ENCODE results near the gene NOTO.

Gene NOTO

DNA sequence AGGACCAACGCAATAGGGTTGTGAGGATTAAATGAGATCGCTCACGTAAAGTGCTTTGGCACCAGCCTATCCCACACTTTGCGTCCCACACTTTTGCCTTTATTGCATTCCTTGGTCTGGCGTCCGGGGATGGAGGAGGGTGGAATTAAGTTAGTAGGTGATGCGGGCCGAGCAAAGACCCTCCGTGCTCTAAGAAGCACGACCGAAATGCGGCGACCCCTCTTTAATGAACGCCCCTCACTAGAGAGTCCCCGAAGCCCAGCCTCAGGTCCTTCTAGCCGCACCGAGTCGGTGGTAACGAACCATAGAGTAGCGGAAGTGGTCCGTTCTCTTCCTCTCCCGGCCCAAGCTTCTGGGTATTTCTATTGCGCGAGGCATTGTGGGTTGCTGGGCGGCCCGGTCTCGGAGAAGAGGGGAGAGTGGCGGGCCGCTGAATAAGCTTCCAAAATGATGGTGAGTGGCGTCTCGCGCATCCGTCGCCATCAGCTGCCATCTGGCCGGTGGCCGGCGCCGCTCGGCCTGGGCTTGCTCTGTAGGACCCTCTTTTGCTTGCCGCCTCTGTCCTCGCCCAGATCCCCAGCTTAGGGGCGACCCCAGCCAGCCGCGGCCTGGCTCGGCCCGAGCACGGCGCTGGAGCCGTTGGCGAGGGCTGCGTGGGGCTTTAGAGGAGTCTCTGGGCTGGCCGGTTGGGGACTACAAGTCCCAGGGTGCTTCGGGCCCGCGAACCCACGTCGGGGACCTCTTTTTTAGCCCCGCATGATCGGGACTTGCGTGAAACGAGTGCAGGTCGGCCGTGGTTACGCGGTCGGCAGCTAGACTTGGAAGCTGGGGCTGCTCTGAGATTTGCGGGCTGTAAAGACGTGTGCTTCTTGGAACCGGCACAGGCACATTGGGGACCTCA is 31.8 kb downstream of the NOTO start, which contains the start of gene CCT7:
TSS of gene CCT7 (plus strand) at position 377 of the 901 bp plus-strand sequence. CDS start at position 448, 71 bp downstream.
- peak; percentile 79 to 81 for DNase-seq (ENCODE audit: low read depth in 2 of 2)

DNA sequence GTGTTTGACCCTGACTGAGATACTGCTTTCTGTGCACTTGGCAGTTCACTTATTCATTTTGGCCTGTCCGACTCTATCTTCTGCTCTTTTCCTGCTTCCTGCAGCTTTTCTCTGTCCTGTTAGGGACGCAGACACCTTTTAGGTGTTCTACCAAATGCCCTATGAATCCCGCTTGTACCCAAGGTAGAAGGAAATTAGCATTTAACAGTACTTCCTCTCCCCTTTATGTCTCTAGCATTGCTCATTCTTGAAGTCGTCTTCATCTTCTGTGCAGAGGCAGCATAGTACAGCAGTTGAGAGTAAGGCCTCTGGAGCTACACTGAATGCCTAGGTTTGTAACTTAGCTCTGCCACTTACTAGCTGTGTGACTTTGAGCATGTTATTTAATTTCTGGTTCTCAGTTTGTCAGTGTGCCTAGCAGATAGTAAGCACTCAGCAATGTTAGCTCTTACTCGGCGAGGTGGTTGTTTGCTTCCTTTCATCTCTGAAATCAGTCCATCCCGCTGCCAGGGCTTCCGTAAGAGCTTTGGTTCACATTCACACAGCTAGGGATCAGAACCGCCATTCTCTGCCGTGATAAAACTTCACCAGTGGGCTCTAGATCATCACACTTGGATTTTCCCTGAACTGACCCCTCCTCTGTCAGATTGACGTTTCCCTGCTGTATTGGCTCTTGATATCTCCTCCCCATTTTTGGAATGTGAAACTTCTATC is 33.1 kb downstream of the NOTO start:
- no peak for DNase-seq (ENCODE audit: low read depth in 2 of 2)

DNA sequence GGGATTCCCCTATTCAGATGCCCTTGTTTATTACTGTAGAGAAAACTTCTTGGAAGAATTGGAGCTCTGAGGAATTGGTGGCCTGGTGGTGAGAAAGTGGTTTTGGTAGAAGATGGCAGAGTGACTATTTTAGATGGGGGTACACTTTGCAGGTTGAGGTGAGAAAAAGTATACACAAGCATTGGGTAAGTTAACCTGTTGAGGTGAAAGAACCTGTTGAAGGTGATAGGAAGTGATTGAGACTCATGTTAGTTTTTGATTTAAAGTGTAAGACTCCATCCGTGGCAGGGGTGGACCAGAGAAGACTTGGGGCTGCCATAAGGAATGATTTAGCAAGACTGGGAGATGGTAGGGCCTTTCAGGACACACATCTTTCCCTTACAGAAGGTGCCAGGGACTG is 34.8 kb downstream of the NOTO start:
- no peak for DNase-seq (ENCODE audit: low read depth in 2 of 2)

DNA sequence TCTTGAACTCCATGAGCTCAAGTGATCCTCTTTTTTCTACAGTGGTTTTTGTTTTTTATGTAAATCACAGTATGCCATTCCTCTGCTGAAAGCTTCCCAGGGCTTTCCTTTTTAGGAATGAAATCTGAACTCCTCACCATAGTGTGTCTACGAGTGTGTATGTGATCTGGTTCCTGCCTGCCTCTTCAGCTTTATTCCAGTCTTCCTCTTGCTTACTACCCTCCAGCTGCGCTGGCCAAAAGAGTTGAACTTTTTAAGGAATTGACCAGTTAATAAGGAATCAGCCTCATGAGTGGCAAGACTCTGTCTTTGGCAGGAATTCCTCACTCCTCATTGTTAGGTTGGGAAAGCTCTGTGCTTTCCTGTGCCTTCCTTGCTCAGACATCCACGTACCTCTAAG is 35.8 kb downstream of the NOTO start:
- no peak for DNase-seq (ENCODE audit: low read depth in 2 of 2)

DNA sequence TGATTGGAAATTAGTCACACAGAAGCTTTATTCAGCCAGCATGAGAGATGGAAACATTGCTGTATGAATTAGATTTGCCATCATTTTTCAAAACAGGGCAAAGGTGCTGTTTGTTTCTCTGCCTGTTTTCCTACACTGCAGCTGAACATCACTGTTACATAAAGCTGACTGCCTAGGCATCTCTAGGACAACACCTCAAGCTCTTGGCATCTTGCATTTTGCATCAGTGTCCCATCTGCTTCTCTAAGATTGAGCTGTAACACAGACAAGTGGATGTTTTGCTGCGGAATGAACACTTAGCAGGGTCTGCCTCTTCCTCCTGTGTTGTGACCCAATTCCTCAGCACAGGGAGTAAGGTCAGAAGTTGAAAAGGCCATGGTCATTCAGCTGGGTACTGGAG is 36.6 kb downstream of the NOTO start:
- DNase-seq (ENCODE audit: low read depth in 2 of 2) = no peak

DNA sequence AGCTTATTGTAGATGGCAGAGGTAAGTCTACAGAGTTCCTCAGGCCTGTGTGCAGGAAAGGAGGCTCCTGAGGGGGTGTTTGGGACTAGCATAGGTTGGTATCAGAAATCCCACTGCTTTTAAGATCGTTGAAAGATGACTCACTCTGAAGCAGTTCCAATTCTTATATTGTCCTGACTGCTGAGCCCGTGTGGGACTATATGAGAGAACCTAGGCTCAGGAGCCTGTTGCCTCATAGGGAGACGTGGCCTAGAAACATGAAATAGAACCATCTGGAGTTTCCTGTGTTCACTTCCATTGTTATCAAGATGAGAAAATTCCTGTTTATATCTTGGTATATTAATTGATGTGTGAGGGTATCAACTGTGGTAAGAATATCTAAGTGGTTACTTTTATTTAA is 37.4 kb downstream of the NOTO start:
- no peak for DNase-seq (ENCODE audit: low read depth in 2 of 2)

DNA sequence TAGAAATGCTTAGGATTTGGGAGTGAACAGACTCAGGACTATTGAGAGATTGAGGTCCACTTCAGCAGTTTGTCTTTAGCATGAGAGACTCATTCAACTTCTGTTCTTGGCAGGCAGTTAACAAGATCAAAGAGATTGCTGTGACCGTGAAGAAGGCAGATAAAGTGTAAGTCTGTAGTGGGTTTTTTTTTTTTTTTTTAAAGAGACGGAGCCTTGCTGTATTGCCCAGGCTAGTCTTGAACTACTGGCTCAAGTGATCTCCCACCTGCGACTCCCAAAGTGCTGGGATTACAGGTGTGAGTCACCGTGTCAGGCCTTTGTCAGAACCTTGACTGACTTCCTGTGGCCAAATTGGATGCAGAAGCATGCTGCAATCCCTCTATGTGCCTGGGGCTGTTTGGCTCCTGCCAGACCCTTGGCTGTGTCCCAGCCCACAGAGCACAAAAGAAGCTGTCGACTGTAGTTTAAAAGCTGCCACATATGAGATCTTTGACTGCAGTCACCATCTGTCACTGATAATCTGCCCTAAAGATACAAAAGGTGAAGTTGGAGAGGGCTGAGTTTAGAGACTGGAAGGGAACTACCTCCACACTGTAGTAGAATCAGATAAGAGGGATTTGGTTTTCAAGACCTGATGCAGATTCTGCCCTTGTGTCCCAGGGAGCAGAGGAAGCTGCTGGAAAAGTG is 41.7 kb downstream of the NOTO start:
- DNase-seq (ENCODE audit: low read depth in 2 of 2) = no peak

DNA sequence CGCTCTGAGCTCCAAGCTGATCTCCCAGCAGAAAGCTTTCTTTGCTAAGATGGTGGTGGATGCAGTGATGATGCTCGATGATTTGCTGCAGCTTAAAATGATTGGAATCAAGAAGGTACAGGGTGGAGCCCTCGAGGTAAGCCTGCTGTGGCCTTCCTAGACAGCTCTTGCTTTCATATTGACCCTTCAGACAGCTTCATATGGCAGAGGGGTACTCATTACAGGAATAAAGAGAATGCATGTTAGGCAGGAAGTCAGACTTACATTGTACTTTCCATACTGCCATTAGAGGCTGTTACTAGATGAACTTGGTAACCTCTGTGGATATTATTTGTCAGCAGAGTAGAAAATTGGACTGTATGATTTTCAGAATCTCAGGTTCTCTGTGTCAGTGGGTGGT is 42.2 kb downstream of the NOTO start:
- no peak for DNase-seq (ENCODE audit: low read depth in 2 of 2)

DNA sequence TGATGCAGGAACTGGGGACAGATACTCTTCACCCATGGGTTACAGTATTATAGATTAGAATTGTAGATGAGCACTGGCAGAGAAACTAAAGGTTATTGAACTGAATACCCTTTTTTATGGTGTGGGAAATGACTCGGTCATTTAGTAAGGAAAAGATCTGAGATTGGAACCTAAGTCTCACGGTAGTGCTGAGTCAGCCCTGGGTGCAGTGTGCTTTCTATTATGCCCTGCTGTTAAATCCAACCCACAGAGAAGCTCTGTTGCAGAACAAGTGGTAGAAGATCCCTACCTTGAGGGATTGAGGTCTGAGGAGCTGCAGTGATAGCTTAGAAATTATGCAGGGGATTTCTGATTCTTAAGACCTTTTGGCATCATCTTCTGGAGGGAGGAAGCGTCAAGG is 44.5 kb downstream of the NOTO start:
- DNase-seq (ENCODE audit: low read depth in 2 of 2) = no peak

DNA sequence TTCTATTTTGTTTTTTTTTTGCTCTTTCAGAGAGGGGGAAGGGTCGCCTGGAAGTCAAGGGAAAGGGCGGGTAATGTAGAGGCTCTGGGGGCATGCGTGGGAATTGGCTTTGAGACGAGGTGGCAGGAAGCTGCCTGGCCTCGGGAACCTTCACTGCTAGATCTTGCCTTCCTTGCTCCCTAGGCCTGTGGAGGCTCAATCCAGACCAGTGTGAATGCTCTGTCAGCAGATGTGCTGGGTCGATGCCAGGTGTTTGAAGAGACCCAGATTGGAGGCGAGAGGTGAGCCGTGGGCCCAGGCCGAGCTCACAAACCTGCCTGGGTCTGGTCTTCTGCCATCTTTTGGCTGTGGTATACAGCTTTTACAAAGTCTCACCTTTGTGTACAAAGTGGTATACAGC is 47.3 kb downstream of the NOTO start:
- DNase-seq (ENCODE audit: low read depth in 2 of 2) = no peak

DNA sequence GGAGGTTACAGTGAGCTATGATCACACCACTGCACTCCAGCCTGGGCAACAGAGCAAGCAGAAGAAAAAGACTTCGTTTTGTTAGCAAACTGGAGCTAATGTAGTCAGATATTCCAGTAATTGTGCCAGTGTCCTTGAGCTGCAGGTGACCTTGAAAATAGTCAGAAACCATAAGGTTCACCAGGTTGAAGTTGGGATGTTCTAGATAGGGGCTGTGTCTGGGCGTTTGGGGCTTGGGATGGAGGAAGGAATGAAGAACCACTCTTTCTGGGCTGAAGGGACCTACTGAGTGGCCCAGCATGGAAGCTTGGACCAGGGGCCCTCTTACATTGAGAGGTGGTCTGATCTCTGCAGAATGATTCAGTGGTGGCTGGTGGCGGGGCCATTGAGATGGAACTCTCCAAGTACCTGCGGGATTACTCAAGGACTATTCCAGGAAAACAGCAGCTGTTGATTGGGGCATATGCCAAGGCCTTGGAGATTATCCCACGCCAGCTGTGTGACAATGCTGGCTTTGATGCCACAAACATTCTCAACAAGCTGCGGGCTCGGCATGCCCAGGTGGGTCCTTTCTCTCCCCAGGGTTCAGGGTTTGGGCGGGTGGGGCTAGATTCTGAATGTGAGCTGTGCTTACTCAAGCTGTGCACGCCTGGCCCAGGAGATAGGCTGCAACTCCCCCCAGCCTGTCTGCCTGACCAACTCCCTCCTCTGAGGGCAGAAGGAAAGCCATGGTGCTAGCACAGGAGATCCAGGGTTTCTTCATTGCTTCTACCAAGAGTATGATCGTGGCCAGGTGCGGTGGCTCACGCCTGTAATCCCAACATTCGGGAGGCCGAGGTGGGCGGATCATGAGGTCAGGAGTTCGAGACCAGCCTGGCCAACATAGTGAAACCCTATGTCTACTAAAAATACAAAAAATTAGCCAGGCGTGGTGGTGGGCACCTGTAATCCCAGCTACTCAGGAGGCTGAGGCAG is 48.8 kb downstream of the NOTO start:
- no peak for DNase-seq (ENCODE audit: low read depth in 2 of 2)

DNA sequence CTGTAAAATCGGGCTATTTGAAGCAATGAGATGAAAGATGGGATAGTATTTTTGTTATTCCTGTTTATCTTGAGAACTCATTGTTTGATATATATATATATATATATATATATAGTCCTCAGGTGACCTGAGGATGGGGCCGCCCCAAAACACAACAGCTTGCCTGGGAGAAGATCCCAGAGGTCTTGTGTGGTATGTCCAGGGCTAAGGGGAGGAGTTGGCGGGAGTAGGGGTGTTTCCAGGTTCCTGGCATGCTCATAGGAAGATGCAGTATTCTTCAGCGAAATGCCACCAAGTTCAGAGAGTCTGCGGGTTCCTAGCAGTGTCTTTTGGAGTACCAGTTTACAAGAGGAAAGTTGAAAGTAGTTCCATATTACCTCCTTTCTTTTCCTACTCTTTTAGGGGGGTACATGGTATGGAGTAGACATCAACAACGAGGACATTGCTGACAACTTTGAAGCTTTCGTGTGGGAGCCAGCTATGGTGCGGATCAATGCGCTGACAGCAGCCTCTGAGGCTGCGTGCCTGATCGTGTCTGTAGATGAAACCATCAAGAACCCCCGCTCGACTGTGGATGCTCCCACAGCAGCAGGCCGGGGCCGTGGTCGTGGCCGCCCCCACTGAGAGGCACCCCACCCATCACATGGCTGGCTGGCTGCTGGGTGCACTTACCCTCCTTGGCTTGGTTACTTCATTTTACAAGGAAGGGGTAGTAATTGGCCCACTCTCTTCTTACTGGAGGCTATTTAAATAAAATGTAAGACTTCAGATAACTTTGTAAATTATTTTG is 50.1 kb downstream of the NOTO start:
- no peak for DNase-seq (ENCODE audit: low read depth in 2 of 2)

DNA sequence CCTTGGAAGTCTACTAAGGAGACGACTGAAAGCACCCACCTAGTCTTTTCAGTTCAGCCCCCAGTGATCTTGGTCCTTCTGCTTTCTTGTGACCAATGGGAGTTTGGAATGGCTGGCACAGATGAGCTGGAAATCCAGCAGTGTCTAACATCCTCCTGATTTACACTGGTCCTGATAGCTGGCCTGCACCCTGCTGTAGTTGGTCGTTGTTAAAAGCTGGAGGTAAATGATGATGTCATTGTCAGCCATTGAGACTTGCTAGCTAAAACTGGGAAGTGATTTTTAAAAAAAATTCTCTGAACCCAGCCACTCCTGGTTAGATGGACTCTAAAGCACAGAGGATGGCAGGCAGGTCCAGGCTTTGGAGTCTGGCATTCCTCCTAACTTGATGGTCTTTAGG is 51.0 kb downstream of the NOTO start:
- no peak for DNase-seq (ENCODE audit: low read depth in 2 of 2)

DNA sequence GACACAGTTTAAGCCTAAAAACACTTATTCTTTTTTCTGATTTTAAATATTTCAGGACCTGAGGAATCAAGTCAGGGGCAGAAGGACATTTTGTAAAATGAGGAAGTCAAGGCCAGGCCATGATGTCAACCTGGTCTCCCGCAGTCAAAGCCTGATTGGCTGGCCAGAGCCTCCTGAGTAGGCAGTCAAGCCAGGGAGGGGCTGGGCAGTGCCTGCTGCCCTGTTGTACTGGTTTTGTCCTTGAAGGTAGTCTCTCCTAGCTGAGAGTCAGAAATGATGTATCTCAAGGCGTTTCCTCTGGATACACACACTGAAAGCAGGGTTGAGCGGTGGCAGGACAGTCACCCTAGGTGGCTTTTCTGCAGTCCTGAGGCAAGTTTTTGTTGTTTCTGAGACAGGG is 51.5 kb downstream of the NOTO start:
- DNase-seq (ENCODE audit: low read depth in 2 of 2) = no peak

DNA sequence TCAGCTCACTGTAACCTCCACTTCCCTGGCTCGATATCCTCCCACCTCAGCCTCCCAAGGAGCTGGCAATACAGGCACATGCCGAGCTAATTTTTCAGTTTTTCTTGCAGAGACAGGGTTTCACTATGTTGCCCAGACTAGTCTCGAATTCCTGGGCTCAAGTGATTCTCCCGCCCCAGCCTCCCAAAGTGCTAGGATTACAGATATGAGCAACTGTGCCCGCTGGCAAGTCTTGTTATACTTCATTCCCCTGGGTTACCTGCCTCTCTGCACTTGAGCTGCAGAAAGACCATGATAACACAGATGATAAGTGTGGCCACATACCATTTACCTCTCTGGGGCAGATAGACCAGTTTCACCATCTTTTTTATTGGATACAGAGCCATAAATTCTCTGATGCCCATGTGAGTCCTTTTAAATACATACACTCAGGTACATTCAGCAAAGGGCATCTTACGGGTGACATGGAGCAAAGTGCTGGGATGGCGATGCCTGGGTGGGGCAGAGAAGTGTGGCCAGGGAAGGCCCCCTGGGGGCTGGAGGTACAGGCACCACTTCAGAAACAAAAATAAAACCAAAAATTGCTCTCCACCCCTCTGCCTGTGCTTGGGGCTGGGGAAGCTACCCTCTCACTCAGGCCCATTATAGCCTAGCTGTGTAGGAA is 52.1 kb downstream of the NOTO start:
- DNase-seq (ENCODE audit: low read depth in 2 of 2) = no peak

DNA sequence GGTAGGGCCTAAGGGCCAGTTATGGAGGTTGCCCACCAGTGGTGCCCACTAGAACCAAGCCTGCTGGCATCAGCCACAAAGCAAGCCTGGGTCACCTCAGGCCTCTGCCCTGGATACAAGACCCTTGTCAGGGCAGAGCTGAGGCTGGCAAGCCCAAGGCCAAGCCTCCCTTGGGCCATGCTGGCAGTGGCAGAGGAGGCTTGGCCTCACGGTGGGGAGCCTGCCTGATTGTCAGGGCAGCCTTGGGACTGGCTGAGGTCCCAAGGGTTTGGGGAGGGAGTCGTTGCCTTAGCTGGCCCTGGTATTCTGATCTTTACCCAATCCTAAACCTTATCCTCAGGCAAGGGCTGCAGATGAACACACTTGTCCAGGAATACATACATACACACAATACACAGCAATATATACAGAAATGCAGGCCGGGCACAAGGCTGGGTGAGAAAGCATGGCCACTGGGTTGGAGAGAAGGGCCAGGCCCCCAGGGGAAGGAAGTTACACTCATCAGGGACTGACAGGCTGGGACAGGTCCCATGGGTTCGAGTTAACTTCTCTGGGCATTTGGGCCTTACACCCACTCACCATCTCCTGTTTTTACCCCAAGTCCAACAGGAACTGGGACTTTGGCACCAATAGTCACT is 52.8 kb downstream of the NOTO start:
- no peak for DNase-seq (ENCODE audit: low read depth in 2 of 2)

DNA sequence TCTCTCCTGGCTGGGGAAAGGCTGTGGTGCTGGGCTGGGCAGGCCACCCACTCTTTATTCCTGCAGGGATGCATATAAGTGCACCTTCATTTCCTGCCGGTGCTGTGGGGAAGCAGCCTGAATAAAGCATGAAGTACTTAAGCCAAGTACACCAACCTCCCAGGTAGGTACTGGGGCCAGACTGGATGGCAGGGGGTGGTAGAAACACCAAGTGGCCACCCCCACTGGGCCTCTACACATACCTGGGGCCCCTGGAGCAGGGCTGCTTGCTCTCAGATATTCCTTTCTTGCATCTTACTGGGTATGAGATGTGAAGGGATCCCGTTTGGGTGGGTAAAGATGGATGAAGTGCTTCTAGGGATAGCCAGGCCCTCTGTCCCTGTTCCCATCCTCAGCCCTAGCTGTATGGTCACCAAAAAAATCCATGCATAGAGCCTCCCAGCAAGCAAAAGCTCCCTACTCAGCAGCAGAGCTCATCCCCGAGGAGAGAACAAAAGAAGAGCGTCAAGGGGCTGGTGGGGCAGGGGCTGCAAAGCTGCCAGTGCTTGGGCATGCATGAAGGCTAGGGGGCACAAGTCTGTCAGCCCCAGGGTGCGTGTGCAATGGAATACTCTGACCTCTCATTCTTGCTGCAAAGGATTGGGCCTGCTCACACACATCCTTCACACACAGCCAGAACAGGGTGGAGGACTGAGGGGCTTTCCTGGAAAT is 53.7 kb downstream of the NOTO start:
- DNase-seq (ENCODE audit: low read depth in 2 of 2) = no peak

DNA sequence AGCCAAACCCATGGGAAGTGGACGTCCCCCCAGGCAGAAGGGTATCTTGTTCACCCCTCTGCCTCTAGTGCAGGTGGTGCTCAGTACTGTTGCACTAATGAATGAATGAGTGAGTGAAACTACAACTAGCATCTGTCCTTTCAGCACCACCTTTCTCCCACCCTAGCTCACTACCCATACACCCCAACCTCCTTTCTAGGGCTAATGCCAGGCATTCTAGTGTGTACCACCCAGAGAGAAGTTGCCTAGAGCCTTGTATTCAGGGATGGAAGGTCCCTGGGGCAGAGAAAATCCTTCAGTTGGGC is 54.2 kb downstream of the NOTO start:
- DNase-seq (ENCODE audit: low read depth in 2 of 2) = no peak

DNA sequence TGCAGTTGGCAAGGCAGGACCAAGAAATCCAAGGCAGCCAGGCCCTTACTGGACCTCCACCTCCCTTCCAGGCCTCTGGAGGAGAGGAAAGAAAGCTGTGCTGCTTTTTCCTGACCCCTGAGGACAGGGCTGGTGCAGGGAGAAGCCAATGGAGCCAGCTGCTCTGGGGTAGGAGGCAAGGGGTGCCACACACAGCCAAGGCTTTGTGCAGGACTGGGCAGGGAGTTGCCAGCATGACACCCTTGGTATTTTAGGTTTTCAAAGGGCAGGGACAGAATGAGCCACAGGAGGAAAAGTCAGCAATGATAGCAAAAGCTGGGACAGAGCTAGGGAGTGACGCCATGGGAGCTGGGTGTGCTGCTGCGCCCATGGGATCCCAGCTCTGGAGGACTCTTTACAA is 54.6 kb downstream of the NOTO start:
- DNase-seq (ENCODE audit: low read depth in 2 of 2) = no peak
